Psoas muscle (tissue), 8 donors: ENCODE results near the gene ACP4. TPM values are rescaled to one million over a fixed set of nuclear protein-coding genes. Genes with fewer than 3 reads are reported as not detected.

Experiments used
- ATAC-seq, 4 donors: fragments of 200-7000 bp; cut with Tn5 transposase; one replicate each; pipeline ENCODE4 v1.9.1; 2020; ENCODE audit warnings: moderate library complexity in 3 of 4, mild to moderate bottlenecking in 2 of 4
- DNase-seq, 2 donors: peaks; one replicate each; pipeline ENCODE4 v3.0.0-alpha.2; 2020
- H3K27ac ChIP-seq: fragments of 200-600 bp; one replicate; pipeline ENCODE4 v1.8.0; 2022
- H3K27me3 ChIP-seq, 3 donors: fragments of 200-600 bp in 1 of 3; one replicate each; pipeline versions ENCODE4 v1.6.1 to v1.8.0; 2013 to 2022; ENCODE audit warnings: low read length in 2 of 3, mild to moderate bottlenecking in 2 of 3, moderate library complexity in 1 of 3; ENCODE audit not compliant: insufficient read depth in 3 of 3
- H3K36me3 ChIP-seq, 2 donors: fragments of 200-600 bp in 1 of 2; one replicate each; pipeline versions ENCODE4 v1.6.1 to v1.8.0; 2013 to 2022; ENCODE audit warnings: low read depth in 1 of 2, mild to moderate bottlenecking in 1 of 2, moderate library complexity in 1 of 2; ENCODE audit not compliant: insufficient read depth in 1 of 2
- H3K4me1 ChIP-seq: fragments of 200-600 bp; one replicate; pipeline ENCODE4 v1.8.0; 2022
- H3K4me3 ChIP-seq: fragments of 200-600 bp; one replicate; pipeline ENCODE4 v1.8.0; 2022; ENCODE audit warnings: mild to moderate bottlenecking
- H3K9me3 ChIP-seq: fragments of 200-600 bp; one replicate; pipeline ENCODE4 v1.8.0; 2022
- CTCF ChIP-seq: fragments of 200-600 bp; IDR thresholded peaks from one replicate; pipeline ENCODE4 v1.8.0; 2022; ENCODE audit warnings: antibody characterized with exemption
- WGBS, 3 donors: extraction: QIAGEN DNeasy Blood & Tissue Kit; methylation state at CpG; one replicate each; pipeline versions ENCODE4 v1.1.6 to v1.1.7; 2013; 5-methylcytosine and 5-hydroxymethylcytosine counted together
- intact Hi-C, 2 donors: fragments of 100-400 bp; cut with DNase I; formaldehyde crosslinking; loops; one replicate each; pipeline versions ENCODE4 v1.11.0 to v1.14.2; 2022
- polyA plus RNA-seq, 3 donors: library from polyadenylated mRNA; stranded (reverse); fragments of 200-250 nt; gene quantifications; one replicate each; pipeline ENCODE4 v1.2.3, GENCODE V29; 2013
- total RNA-seq, 4 donors: library from RNA; stranded (reverse); fragmentation: NEBNext Ultra II Directional in 2 of 4; extraction: Animal tissue kit (Norgen Biotek cat#: 25700) in 2 of 4; gene quantifications; one replicate each; pipeline versions ENCODE4 v1.2.1 to v1.2.4, GENCODE V29; 2021 to 2023
- donor health status: healthy with polysubstance abuse.
- donor health status: DM: no; HTN: no; CAD: no; lungs with moderate emphysema.
- donor health status: Bipolar disorder and iron deficiency.
- donor health status: healthy.
- donor health status: DM: yes; HTN: yes; CAD: no.
- donor health status: DM: no; HTN: no; CAD: no.
- donor health status: DM: no; HTN: no; CAD: no.
- donor health status: DM: yes; HTN: yes; CAD: no.

Gene ACP4
- total and polyA plus RNA-seq, 7 donors, result not detected

DNA sequence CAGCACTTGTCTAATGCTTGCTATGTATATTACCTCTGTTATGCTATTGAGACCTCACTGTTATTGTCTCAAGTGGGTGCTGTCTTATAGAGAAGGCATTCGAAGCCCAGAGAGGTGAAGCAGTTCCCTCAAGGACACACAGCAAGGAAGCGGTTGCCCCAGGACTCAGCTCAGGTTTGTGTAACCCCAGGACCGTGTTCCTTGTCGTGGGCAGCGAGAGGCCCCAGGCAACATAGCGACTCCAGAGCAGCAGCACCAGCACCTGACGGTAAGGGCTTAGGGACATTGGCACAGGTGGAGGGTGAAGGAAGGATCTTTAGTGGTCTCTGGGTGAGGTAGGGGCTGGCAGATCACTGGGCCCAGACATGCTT is 40.8 kb downstream of the ACP4 start:
- peak in 1 of 2 donors; percentile 22 for DNase-seq
- no peaks in the 10 kb centered on the region for H3K36me3 ChIP-seq
- H3K4me1 ChIP-seq, result no peaks in the 10 kb centered on the region
- intact Hi-C loops, result no loop called here
- 71 to 75% (median 71%) methylated on average over 7 of the region's 7 CpGs for WGBS, 3 donors
- no peak for TF ChIP-seq CTCF
- no peaks in the 10 kb centered on the region for H3K9me3 ChIP-seq
- ATAC-seq, result no peak
- H3K27me3 ChIP-seq, result peaks cover 0 to 38% (median 4%) of the 10 kb centered on the region in 3 donors
- H3K27ac ChIP-seq, result no peak overlapping the region
- H3K4me3 ChIP-seq, result no peak overlapping the region

- peaks cover 0 to 41% (median 8%) of the 10 kb centered on the region in 3 donors for H3K27me3 ChIP-seq
- no peaks in the 10 kb centered on the region for H3K9me3 ChIP-seq
- 84 to 89% (median 88%) methylated on average over 8 of the region's 8 CpGs for WGBS, 3 donors
- H3K4me1 ChIP-seq, result no peaks in the 10 kb centered on the region
- no peak overlapping the region for H3K27ac ChIP-seq
- no peaks in the 10 kb centered on the region for H3K36me3 ChIP-seq
- DNase-seq, result peak in 1 of 2 donors; percentile 23
- H3K4me3 ChIP-seq, result no peak overlapping the region
- no peak for TF ChIP-seq CTCF
- intact Hi-C loops, result no loop called here
- no peak for ATAC-seq
Observed at GRCh38 chr19:50832666-50833065, 42.5 kb downstream of the ACP4 start.

DNA sequence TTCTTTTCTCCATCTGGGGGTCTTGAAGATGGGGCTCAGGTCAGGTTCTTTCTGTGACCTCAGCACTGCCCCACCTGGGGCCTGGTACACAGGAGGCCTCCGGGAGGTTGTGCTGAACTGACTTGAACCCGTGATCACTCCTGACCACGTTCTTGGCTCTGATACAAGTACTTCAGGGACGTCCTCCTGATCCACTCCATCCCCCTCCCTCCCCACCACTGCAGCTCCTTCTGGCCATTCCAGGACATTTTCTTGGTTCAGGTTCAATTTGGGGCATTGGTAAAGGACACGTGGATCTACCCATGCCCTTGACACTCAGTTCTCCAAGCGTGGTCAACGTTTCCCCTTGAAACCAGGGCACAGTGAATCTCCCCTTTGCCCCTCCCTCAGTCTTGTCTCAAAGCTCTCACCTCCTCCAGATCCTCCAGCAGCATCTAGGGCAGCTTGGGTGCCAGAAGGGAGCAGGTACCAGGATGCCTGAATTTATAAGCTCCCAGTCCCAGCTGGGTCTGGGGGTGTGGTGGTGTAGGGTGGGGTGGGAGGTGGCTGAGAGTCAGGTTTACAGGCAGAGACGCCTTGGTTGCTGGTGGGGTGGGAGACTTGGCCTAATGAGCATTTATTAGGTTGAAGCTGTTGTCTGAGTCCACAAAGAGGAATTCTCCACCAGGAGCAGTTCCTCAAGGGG is 43.0 kb downstream of the ACP4 start, which contains the start of gene KLK15:
Gene KLK15, minus strand, starts transcription at position 458 of the 685 bp plus-strand sequence. CDS start 2,082 bp downstream, outside the sequence.
- intact Hi-C loops, result no loop called here
- no peak for ATAC-seq
- H3K4me1 ChIP-seq, result no peaks in the 10 kb centered on the region

GRCh38 chr19:50833802-50834167 is 43.6 kb downstream of the ACP4 start:
- no peak overlapping the region for H3K4me3 ChIP-seq
- peaks cover 0 to 41% (median 8%) of the 10 kb centered on the region in 3 donors for H3K27me3 ChIP-seq
- TF ChIP-seq CTCF, result no peak
- ATAC-seq (no peak), DNase-seq (peak in 1 of 2 donors; percentile 8)
- no peak overlapping the region for H3K27ac ChIP-seq
- 91 to 96% (median 92%) methylated on average over 6 of the region's 6 CpGs for WGBS, 3 donors
- H3K36me3 ChIP-seq, result no peaks in the 10 kb centered on the region
- no peaks in the 10 kb centered on the region for H3K4me1 ChIP-seq
- no peaks in the 10 kb centered on the region for H3K9me3 ChIP-seq
- intact Hi-C loops, result no loop called here

More for the DNA sequence above, 43.0 kb downstream of the ACP4 start, which contains the start of gene KLK15:
- H3K27me3 ChIP-seq, result peaks cover 0 to 41% (median 8%) of the 10 kb centered on the region in 3 donors
- no peaks in the 10 kb centered on the region for H3K36me3 ChIP-seq
- no peak within 1 kb of the TSS for H3K4me3 ChIP-seq
- DNase-seq, result peak in 1 of 2 donors; percentile 12
- no peaks in the 10 kb centered on the region for H3K9me3 ChIP-seq
- TF ChIP-seq CTCF, result no peak
- H3K27ac ChIP-seq, result no peak within 1 kb of the TSS
- 63 to 68% (median 68%) methylated on average over 8 of the region's 8 CpGs for WGBS, 3 donors
